HG03025 (cell line): ENCODE data around the gene DNAJC1.

Experiments used
- ATAC-seq: cut with Tn5 transposase; IDR thresholded peaks from one replicate; pipeline ENCODE4 v1.9.1; 2021; ENCODE audit warnings: mild to moderate bottlenecking, moderate library complexity; ENCODE audit not compliant: unreplicated experiment, low FRiP score

Gene DNAJC1

GRCh38 chr10:21791276-21791675, 212.3 kb downstream of the DNAJC1 start:
- ATAC-seq: no peak

- ATAC-seq: no peak
These were observed 226.6 kb downstream of the DNAJC1 start for GRCh38 chr10:21776883-21777282.

GRCh38 chr10:21771219-21771618, 232.3 kb downstream of the DNAJC1 start:
- no peak for ATAC-seq

- ATAC-seq: no peak
These were observed 234.5 kb downstream of the DNAJC1 start for GRCh38 chr10:21769041-21769440.

GRCh38 chr10:21764466-21765189, 238.9 kb downstream of the DNAJC1 start:
- no peak for ATAC-seq

GRCh38 chr10:21760332-21760731, 243.2 kb downstream of the DNAJC1 start:
- ATAC-seq: no peak

- ATAC-seq: no peak
These were observed 244.3 kb downstream of the DNAJC1 start for GRCh38 chr10:21759232-21759631.

- no peak for ATAC-seq
These were observed 244.8 kb downstream of the DNAJC1 start for GRCh38 chr10:21758696-21759095.

- no peak for ATAC-seq
These were observed 245.3 kb downstream of the DNAJC1 start for GRCh38 chr10:21758239-21758638.

GRCh38 chr10:21757185-21757901, 246.2 kb downstream of the DNAJC1 start:
- ATAC-seq: no peak

- no peak for ATAC-seq
These were observed 246.8 kb downstream of the DNAJC1 start for GRCh38 chr10:21756707-21757106.

GRCh38 chr10:21754410-21755011, 249.0 kb downstream of the DNAJC1 start:
- ATAC-seq: no peak

GRCh38 chr10:21753497-21754270, 249.8 kb downstream of the DNAJC1 start:
- no peak for ATAC-seq

GRCh38 chr10:21751341-21752310, 251.9 kb downstream of the DNAJC1 start:
- ATAC-seq: no peak

- no peak for ATAC-seq
These were observed 253.1 kb downstream of the DNAJC1 start for GRCh38 chr10:21750424-21750823.

- no peak for ATAC-seq
These were observed 253.7 kb downstream of the DNAJC1 start for GRCh38 chr10:21749788-21750187.

- ATAC-seq: no peak
These were observed 255.7 kb downstream of the DNAJC1 start for GRCh38 chr10:21747809-21748208.

GRCh38 chr10:21746118-21746517, 257.4 kb downstream of the DNAJC1 start:
- no peak for ATAC-seq

- no peak for ATAC-seq
These were observed 259.3 kb downstream of the DNAJC1 start for GRCh38 chr10:21744223-21744622.
